ENCODE measurements around the gene FAM193A.

FAM193A gene

GRCh38 chr4:2642968-2643367 lies 106.5 kb downstream of the FAM193A start:
- TF ChIP-seq CTCF (IDR thresholded peaks at IDR 0.05; ENCODE audit: insufficient read depth, missing control alignments) = no peak
- FAIRE-seq = no peak
- no peak for DNase-seq (ENCODE audit: insufficient read length, low spot score)

- no peak for TF ChIP-seq CTCF (IDR thresholded peaks at IDR 0.05; ENCODE audit: insufficient read depth, missing control alignments)
- no peak for DNase-seq (ENCODE audit: insufficient read length, low spot score)
- no peak for FAIRE-seq
Observed at GRCh38 chr4:2643555-2643954, 107.1 kb downstream of the FAM193A start.

GRCh38 chr4:2646396-2647149 lies 110.1 kb downstream of the FAM193A start:
- DNase-seq (ENCODE audit: insufficient read length, low spot score) (no peak), FAIRE-seq (no peak)
- no peak for TF ChIP-seq CTCF (IDR thresholded peaks at IDR 0.05; ENCODE audit: insufficient read depth, missing control alignments)

GRCh38 chr4:2647403-2648158 lies 111.1 kb downstream of the FAM193A start:
- DNase-seq (ENCODE audit: insufficient read length, low spot score) (no peak), FAIRE-seq (no peak)
- TF ChIP-seq CTCF (IDR thresholded peaks at IDR 0.05; ENCODE audit: insufficient read depth, missing control alignments) = no peak

GRCh38 chr4:2648159-2648814 lies 111.8 kb downstream of the FAM193A start:
- no peak for TF ChIP-seq CTCF (IDR thresholded peaks at IDR 0.05; ENCODE audit: insufficient read depth, missing control alignments)
- DNase-seq (ENCODE audit: insufficient read length, low spot score) (no peak), FAIRE-seq (no peak)

- TF ChIP-seq CTCF (IDR thresholded peaks at IDR 0.05; ENCODE audit: insufficient read depth, missing control alignments) = no peak
- DNase-seq (ENCODE audit: insufficient read length, low spot score) (no peak), FAIRE-seq (no peak)
Observed at GRCh38 chr4:2649604-2650114, 113.2 kb downstream of the FAM193A start.

All from D721Med (cell line).